SK-N-SH (cell line): ENCODE measurements around the gene PXK. TPM values are rescaled to one million over a fixed set of nuclear protein-coding genes. Genes with fewer than 3 reads are reported as not detected.

Experiments
- CTCF ChIA-PET: fragments of 300-600, 350-600 bp; formaldehyde crosslinking; extraction: SDS; loops from one replicate; lab custom pipeline; 2021; lab: Yijun Ruan, JAX
- POLR2A ChIA-PET: fragments of 350-600 bp; sonication (Branson Sonifier 250); formaldehyde crosslinking; extraction: SDS; loops from one replicate; lab custom pipeline; 2020; ENCODE audit warnings: antibody characterized with exemption, inconsistent platforms; lab: Yijun Ruan, JAX
- DNase-seq: peaks from one replicate; pipeline ENCODE4 v3.0.0; 2012
- H2AFZ ChIP-seq: fragments of 200-600 bp; sonication (generic); 2 replicates; pipeline ENCODE4 v1.8.1; 2016; ENCODE audit warnings: antibody characterized with exemption, mild to moderate bottlenecking, low read depth
- H3F3A ChIP-seq: fragments of 200-600 bp; sonication (generic); replicated peaks from 2 replicates; pipeline ENCODE3; 2016; ENCODE audit warnings: antibody characterized with exemption, mild to moderate bottlenecking; ENCODE audit not compliant: insufficient read depth
- H3K27ac ChIP-seq, 2 experiments: fragments of 200-500 bp in 1 of 2; fragments of 200-600 bp in 1 of 2; sonication (Bioruptor generic) in 1 of 2; sonication (generic), shearing (Covaris generic) in 1 of 2; 2 replicates each; pipeline versions ENCODE4 v1.5.1 to v1.6.1; 2014 to 2016; ENCODE audit warnings: low read depth in 2 of 2, inconsistent platforms in 1 of 2, low read length in 1 of 2, mild to moderate bottlenecking in 1 of 2, mixed read lengths in 1 of 2
- H3K27me3 ChIP-seq: fragments of 200-600 bp; sonication (generic), shearing (Covaris generic); 2 replicates; pipeline ENCODE4 v1.6.1; 2016; ENCODE audit warnings: mixed run types; ENCODE audit not compliant: insufficient read depth
- H3K36me3 ChIP-seq, 2 experiments: fragments of 200-500 bp in 1 of 2; fragments of 200-600 bp in 1 of 2; sonication (Bioruptor generic) in 1 of 2; sonication (generic) in 1 of 2; replicated peaks in 1 of 2; 2 replicates each; pipeline versions ENCODE3 to v1.5.1; 2014 to 2016; ENCODE audit warnings: low read length in 1 of 2, mild to moderate bottlenecking in 1 of 2; ENCODE audit not compliant: insufficient read depth in 2 of 2, control insufficient read depth in 1 of 2
- H3K4me1 ChIP-seq, 2 experiments: fragments of 200-500 bp in 1 of 2; fragments of 200-600 bp in 1 of 2; sonication (Bioruptor generic) in 1 of 2; sonication (generic), shearing (Covaris generic) in 1 of 2; 2 replicates each; pipeline versions ENCODE4 v1.5.1 to v1.6.1; 2014 to 2016; ENCODE audit warnings: low read depth in 1 of 2, low read length in 1 of 2, mixed run types in 1 of 2; ENCODE audit not compliant: insufficient read depth in 2 of 2, control insufficient read depth in 1 of 2
- H3K4me2 ChIP-seq: fragments of 200-600 bp; sonication (generic), shearing (Covaris generic); 2 replicates; pipeline ENCODE4 v1.6.1; 2017; ENCODE audit warnings: mixed run types
- H3K4me3 ChIP-seq, 2 experiments: fragments of 200-500 bp in 1 of 2; fragments of 200-600 bp in 1 of 2; sonication (Bioruptor generic) in 1 of 2; sonication (generic), shearing (Covaris generic) in 1 of 2; 2 replicates each; pipeline versions ENCODE4 v1.5.1 to v1.8.1; 2014 to 2016; ENCODE audit warnings: low read depth in 2 of 2, inconsistent platforms in 1 of 2, low read length in 1 of 2, mild to moderate bottlenecking in 1 of 2, mixed read lengths in 1 of 2, moderate library complexity in 1 of 2
- H3K79me2 ChIP-seq: fragments of 200-600 bp; sonication (generic); 2 replicates; pipeline ENCODE4 v1.8.1; 2017; ENCODE audit warnings: mild to moderate bottlenecking; ENCODE audit not compliant: insufficient read depth
- H3K9ac ChIP-seq: fragments of 200-600 bp; sonication (generic); 2 replicates; pipeline ENCODE4 v1.6.1; 2017; ENCODE audit warnings: mixed run types
- H3K9me2 ChIP-seq: fragments of 200-600 bp; sonication (generic); 2 replicates; pipeline ENCODE4 v1.6.1; 2017; ENCODE audit warnings: mixed run types
- H3K9me3 ChIP-seq: fragments of 200-600 bp; sonication (generic); 2 replicates; pipeline ENCODE4 v1.6.1; 2017; ENCODE audit warnings: mixed run types, mild to moderate bottlenecking, moderate library complexity
- H4K20me1 ChIP-seq: fragments of 200-600 bp; sonication (generic); 2 replicates; pipeline ENCODE4 v1.6.1; 2017; ENCODE audit warnings: mild to moderate bottlenecking, mixed run types; ENCODE audit not compliant: insufficient read depth
- ELF1 ChIP-seq: IDR thresholded peaks from 2 replicates; pipeline ENCODE4 v1.4.0; 2012
- FOXM1 ChIP-seq: IDR thresholded peaks from 2 replicates; pipeline ENCODE4 v1.4.0; 2012; ENCODE audit warnings: low read depth, mild to moderate bottlenecking
- GABPA ChIP-seq: IDR thresholded peaks from 2 replicates; pipeline ENCODE4 v1.4.0; 2012; ENCODE audit warnings: low read depth, mild to moderate bottlenecking
- MEF2A ChIP-seq: IDR thresholded peaks from 2 replicates; pipeline ENCODE4 v1.4.0; 2012; ENCODE audit warnings: low read depth, borderline replicate concordance
- MXI1 ChIP-seq: IDR thresholded peaks from 2 replicates; pipeline ENCODE4 v1.6.1; 2012; ENCODE audit warnings: mild to moderate bottlenecking, low read depth, low read length, improper control_type of control experiment
- NFIC ChIP-seq: IDR thresholded peaks from 2 replicates; pipeline ENCODE4 v1.4.0; 2012; ENCODE audit warnings: borderline replicate concordance
- RAD21 ChIP-seq: IDR thresholded peaks from 2 replicates; pipeline ENCODE4 v1.6.1; 2012; ENCODE audit warnings: mild to moderate bottlenecking, low read length
- RCOR1 ChIP-seq: fragments of 150-350 bp; IDR thresholded peaks from 2 replicates; pipeline ENCODE4 v1.6.1; 2017; ENCODE audit warnings: antibody characterized with exemption, low read length
- RXRA ChIP-seq: IDR thresholded peaks from 2 replicates; pipeline ENCODE4 v1.4.0; 2012; ENCODE audit warnings: low read depth, mild to moderate bottlenecking, borderline replicate concordance
- SIN3A ChIP-seq: IDR thresholded peaks from 2 replicates; pipeline ENCODE4 v1.6.1; 2012; ENCODE audit warnings: low read depth, mild to moderate bottlenecking, low read length, moderate library complexity, borderline replicate concordance
- TAF1 ChIP-seq: IDR thresholded peaks from 2 replicates; pipeline ENCODE4 v1.6.1; 2012; ENCODE audit warnings: low read depth, mild to moderate bottlenecking, low read length, moderate library complexity, borderline replicate concordance
- TCF12 ChIP-seq: IDR thresholded peaks from 2 replicates; pipeline ENCODE4 v1.4.0; 2012
- TEAD4 ChIP-seq: IDR thresholded peaks from 2 replicates; pipeline ENCODE4 v1.4.0; 2012; ENCODE audit warnings: mild to moderate bottlenecking, borderline replicate concordance; ENCODE audit not compliant: insufficient read depth
- YY1 ChIP-seq: IDR thresholded peaks from 2 replicates; pipeline ENCODE4 v1.4.0; 2012; ENCODE audit warnings: low read depth, mild to moderate bottlenecking
- WGBS: methylation state at CpG from one replicate; pipeline ENCODE4 v1.1.6; 2017; ENCODE audit warnings: low lambda C conversion rate; 5-methylcytosine and 5-hydroxymethylcytosine counted together
- polyA plus RNA-seq, 3 experiments: library from polyadenylated mRNA; depleted of rRNA; stranded (reverse); fragments of >200 nt; gene quantifications; 2 replicates each; pipeline ENCODE4 v1.2.3, GENCODE V29; 2012
- TF ChIP-seq, protein P1 (sequence below): IDR thresholded peaks from 2 replicates; pipeline ENCODE4 v1.4.0; 2012; ENCODE audit warnings: low read depth
- TF ChIP-seq, protein P2 (sequence below): IDR thresholded peaks from 2 replicates; pipeline ENCODE4 v1.4.0; 2012; ENCODE audit warnings: low read depth, borderline replicate concordance
- TF ChIP-seq, protein P3 (sequence below): fragments of 200-600 bp; sonication (generic); IDR thresholded peaks from 2 replicates; pipeline ENCODE4 v1.6.1; 2017; ENCODE audit warnings: antibody characterized with exemption, mild to moderate bottlenecking, moderate library complexity
- TF ChIP-seq, protein P4 (sequence below): IDR thresholded peaks from 2 replicates; pipeline ENCODE4; 2012
- TF ChIP-seq, protein P5 (sequence below): fragments of 150-350 bp; IDR thresholded peaks from 2 replicates; pipeline ENCODE4 v1.6.1; 2016; ENCODE audit warnings: mild to moderate bottlenecking, low read depth, low read length
- TF ChIP-seq, protein P6 (sequence below): IDR thresholded peaks from 2 replicates; pipeline ENCODE4 v1.6.1; 2012; ENCODE audit warnings: mild to moderate bottlenecking, low read depth, low read length, moderate library complexity

The PXK gene
- polyA plus RNA-seq, 1 of the 3 experiments (the other 2 are of a cell fraction): 8.4 TPM

DNA sequence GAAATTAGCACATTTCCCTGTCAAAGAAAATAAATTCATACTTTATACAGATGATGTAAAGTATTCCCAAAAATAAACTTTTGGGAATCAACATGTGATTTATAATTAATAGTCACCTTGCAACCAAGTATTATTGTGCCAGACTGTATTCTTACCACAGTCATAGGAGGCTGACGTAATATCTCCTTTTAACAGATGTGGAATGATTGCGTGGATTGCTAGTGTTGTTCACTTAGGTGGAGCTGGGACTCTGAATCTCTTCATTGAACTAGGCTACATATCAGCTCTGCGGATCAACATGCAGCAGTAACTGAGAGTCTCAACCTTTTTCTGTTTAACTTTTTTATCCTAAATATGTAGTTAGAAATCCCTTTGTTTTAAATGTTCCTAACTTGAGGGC is 37.2 kb downstream of the PXK start:
- Histone ChIP-seq H4K20me1 (no peaks in the 10 kb centered on the region), H2AFZ (no peak overlapping the region), H3K27me3 (no peaks in the 10 kb centered on the region), H3K9me3 (no peaks in the 10 kb centered on the region), H3F3A (no peaks in the 10 kb centered on the region), H3K27ac (no peak overlapping the region), H3K79me2 (no peaks in the 10 kb centered on the region), H3K9ac (no peak overlapping the region)
- POLR2A ChIA-PET: no interaction called here
- no peak for TF ChIP-seq YY1
- TF ChIP-seq, protein P1, sequence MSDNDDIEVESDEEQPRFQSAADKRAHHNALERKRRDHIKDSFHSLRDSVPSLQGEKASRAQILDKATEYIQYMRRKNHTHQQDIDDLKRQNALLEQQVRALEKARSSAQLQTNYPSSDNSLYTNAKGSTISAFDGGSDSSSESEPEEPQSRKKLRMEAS: no peak
- no peak for TF ChIP-seq RAD21
- no peak for TF ChIP-seq TAF1
- no peak for TF ChIP-seq SIN3A
- TF ChIP-seq RXRA: no peak
- no peak for TF ChIP-seq FOXM1
- TF ChIP-seq GABPA: no peak
- TF ChIP-seq MXI1: no peak
- TF ChIP-seq, protein P2, sequence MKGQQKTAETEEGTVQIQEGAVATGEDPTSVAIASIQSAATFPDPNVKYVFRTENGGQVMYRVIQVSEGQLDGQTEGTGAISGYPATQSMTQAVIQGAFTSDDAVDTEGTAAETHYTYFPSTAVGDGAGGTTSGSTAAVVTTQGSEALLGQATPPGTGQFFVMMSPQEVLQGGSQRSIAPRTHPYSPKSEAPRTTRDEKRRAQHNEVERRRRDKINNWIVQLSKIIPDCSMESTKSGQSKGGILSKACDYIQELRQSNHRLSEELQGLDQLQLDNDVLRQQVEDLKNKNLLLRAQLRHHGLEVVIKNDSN: no peak
- no peak for TF ChIP-seq TEAD4
- TF ChIP-seq, protein P3, sequence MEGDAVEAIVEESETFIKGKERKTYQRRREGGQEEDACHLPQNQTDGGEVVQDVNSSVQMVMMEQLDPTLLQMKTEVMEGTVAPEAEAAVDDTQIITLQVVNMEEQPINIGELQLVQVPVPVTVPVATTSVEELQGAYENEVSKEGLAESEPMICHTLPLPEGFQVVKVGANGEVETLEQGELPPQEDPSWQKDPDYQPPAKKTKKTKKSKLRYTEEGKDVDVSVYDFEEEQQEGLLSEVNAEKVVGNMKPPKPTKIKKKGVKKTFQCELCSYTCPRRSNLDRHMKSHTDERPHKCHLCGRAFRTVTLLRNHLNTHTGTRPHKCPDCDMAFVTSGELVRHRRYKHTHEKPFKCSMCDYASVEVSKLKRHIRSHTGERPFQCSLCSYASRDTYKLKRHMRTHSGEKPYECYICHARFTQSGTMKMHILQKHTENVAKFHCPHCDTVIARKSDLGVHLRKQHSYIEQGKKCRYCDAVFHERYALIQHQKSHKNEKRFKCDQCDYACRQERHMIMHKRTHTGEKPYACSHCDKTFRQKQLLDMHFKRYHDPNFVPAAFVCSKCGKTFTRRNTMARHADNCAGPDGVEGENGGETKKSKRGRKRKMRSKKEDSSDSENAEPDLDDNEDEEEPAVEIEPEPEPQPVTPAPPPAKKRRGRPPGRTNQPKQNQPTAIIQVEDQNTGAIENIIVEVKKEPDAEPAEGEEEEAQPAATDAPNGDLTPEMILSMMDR: no peak
- no peak for TF ChIP-seq ELF1
- no peak for TF ChIP-seq TCF12
- TF ChIP-seq, all 33 proteins: peak for 0
- CTCF ChIA-PET: no interaction called here
- no peak for DNase-seq
- H3K4me2 ChIP-seq: no peak overlapping the region
- H3K36me3 ChIP-seq: no peaks in the 10 kb centered on the region
- H3K4me3 ChIP-seq: no peak overlapping the region
- 96% methylated on average over 3 of the region's 3 CpGs for WGBS
- no peaks in the 10 kb centered on the region for H3K9me2 ChIP-seq
- no peaks in the 10 kb centered on the region for H3K4me1 ChIP-seq

DNA sequence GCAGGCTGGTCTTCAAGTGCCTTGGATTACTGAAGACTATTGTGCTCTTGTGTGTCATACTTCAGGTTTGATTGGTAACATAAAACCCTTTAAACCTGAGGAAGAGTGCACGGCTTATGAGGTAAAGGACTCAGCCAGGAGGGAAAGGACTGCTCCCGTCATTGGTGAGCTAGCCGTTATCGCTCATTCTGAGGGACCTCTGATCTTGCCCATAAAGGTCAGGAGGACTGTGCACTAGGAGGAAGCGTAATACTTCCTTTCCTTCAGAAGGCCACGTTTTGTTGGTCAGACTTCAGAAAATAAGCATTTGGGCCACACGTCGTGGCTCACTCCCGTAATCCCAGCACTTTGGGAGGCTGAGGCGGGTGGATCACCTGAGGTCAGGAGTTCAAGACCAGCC is 37.7 kb downstream of the PXK start:
- no peak overlapping the region for H2AFZ ChIP-seq
- no peak overlapping the region for H3K4me3 ChIP-seq
- H3K27ac ChIP-seq: no peak overlapping the region
- no peaks in the 10 kb centered on the region for H3K4me1 ChIP-seq
- H3K9ac ChIP-seq: no peak overlapping the region
- H3K36me3 ChIP-seq: no peaks in the 10 kb centered on the region
- DNase-seq: no peak
- H3K9me3 ChIP-seq: no peaks in the 10 kb centered on the region
- H3K4me2 ChIP-seq: no peak overlapping the region
- no peaks in the 10 kb centered on the region for H4K20me1 ChIP-seq
- 95% methylated on average over 9 of the region's 10 CpGs for WGBS
- no peaks in the 10 kb centered on the region for H3F3A ChIP-seq
- H3K9me2 ChIP-seq: no peaks in the 10 kb centered on the region
- POLR2A ChIA-PET: no interaction called here
- H3K79me2 ChIP-seq: no peaks in the 10 kb centered on the region
- CTCF ChIA-PET: no interaction called here
- no peaks in the 10 kb centered on the region for H3K27me3 ChIP-seq
- TF ChIP-seq MEF2A (no peak), TCF12 (no peak), MXI1 (no peak), NFIC (no peak), YY1 (no peak), RCOR1 (no peak)
- TF ChIP-seq, protein P4, sequence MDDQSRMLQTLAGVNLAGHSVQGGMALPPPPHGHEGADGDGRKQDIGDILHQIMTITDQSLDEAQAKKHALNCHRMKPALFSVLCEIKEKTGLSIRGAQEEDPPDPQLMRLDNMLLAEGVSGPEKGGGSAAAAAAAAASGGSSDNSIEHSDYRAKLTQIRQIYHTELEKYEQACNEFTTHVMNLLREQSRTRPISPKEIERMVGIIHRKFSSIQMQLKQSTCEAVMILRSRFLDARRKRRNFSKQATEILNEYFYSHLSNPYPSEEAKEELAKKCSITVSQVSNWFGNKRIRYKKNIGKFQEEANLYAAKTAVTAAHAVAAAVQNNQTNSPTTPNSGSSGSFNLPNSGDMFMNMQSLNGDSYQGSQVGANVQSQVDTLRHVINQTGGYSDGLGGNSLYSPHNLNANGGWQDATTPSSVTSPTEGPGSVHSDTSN: no peak
- TF ChIP-seq, protein P5, sequence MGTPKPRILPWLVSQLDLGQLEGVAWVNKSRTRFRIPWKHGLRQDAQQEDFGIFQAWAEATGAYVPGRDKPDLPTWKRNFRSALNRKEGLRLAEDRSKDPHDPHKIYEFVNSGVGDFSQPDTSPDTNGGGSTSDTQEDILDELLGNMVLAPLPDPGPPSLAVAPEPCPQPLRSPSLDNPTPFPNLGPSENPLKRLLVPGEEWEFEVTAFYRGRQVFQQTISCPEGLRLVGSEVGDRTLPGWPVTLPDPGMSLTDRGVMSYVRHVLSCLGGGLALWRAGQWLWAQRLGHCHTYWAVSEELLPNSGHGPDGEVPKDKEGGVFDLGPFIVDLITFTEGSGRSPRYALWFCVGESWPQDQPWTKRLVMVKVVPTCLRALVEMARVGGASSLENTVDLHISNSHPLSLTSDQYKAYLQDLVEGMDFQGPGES: no peak
- TF ChIP-seq, protein P1: no peak
- TF ChIP-seq, protein P6, sequence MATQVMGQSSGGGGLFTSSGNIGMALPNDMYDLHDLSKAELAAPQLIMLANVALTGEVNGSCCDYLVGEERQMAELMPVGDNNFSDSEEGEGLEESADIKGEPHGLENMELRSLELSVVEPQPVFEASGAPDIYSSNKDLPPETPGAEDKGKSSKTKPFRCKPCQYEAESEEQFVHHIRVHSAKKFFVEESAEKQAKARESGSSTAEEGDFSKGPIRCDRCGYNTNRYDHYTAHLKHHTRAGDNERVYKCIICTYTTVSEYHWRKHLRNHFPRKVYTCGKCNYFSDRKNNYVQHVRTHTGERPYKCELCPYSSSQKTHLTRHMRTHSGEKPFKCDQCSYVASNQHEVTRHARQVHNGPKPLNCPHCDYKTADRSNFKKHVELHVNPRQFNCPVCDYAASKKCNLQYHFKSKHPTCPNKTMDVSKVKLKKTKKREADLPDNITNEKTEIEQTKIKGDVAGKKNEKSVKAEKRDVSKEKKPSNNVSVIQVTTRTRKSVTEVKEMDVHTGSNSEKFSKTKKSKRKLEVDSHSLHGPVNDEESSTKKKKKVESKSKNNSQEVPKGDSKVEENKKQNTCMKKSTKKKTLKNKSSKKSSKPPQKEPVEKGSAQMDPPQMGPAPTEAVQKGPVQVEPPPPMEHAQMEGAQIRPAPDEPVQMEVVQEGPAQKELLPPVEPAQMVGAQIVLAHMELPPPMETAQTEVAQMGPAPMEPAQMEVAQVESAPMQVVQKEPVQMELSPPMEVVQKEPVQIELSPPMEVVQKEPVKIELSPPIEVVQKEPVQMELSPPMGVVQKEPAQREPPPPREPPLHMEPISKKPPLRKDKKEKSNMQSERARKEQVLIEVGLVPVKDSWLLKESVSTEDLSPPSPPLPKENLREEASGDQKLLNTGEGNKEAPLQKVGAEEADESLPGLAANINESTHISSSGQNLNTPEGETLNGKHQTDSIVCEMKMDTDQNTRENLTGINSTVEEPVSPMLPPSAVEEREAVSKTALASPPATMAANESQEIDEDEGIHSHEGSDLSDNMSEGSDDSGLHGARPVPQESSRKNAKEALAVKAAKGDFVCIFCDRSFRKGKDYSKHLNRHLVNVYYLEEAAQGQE: no peak
